ENCODE data around the gene KIF1A. TPM values are rescaled to one million over a fixed set of nuclear protein-coding genes. Genes with fewer than 3 reads are reported as not detected.
A peak's percentile ranks its signal among the peaks of the same experiment; 100 is the strongest.

Gene KIF1A
- total and polyA plus RNA-seq, 2 experiments from 2014 or later: 16.1 to 16.5 TPM

DNA sequence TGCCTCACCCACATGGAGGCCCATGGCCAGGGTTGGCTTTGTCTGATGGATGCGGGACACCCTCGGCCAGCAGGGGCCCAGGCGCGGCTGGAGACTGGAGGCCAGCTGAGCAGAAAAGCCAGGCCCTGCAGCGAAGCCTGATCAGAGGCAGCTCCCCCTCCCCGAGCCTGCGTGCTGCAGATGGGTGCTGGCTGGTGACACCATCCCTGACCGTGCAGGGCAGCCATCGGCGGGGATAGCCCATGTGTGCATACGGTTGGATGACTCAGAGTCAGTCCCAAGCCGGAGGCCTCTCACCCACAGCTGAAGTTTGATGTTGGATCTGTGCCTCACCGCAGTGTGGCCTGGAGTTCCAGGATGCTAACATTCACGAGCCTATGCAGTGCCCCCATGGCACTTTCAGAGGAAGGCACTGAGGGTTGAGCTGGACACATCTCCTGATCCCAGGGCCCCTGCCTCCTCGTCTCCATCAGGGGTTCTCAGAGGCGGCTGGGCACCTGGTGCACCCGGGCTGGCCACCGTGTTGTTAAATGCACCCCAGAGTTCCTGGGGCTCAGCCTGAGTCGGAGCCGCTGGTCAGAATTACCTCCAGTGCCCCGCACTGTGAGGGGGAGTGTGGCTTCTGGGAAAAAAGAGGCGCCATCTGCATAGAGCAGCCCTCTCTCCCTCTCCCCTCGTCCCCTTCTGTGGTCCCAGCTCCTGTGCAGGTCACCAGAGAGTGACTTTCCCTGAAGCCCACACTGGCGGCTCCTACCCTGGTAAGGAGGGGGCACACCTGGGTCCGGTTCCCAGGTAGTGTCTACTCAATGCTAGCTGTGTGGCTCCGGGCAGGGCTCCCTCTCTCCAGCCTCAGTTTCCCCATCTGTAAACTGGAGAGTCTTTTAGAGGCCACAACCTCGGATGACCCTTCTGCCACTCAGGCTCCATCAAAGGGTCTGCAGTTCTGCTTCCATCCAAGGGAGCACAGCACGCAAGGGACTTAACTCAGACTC, 19.4 kb upstream of the KIF1A start:
- Histone ChIP-seq H2AFZ (no peak overlapping the region), H4K20me1 (ENCODE audit: insufficient read depth, poor library complexity, severe bottlenecking) (no peaks in the 10 kb centered on the region), H3K4me2 (no peak overlapping the region), H3K27me3 (peaks cover 15% of the 10 kb centered on the region), H3K79me2 (no peaks in the 10 kb centered on the region), H3K9me2 (replicated peaks; ENCODE audit: insufficient read depth) (no peaks in the 10 kb centered on the region), H3K36me3 (replicated peaks; ENCODE audit: insufficient read depth, low read depth) (no peaks in the 10 kb centered on the region), H3K27ac (no peak overlapping the region), H3K4me1 (ENCODE audit: insufficient read depth) (no peaks in the 10 kb centered on the region), H3K4me3 (no peak overlapping the region), H3K9me3 (ENCODE audit: low read depth) (no peaks in the 10 kb centered on the region)
- WGBS (ENCODE audit: low lambda C conversion rate, missing lambda C conversion rate): 88% methylated on average over 28 of the region's 28 CpGs
- DNase-seq (ENCODE audit: low spot score): no peak
- TF ChIP-seq, protein P1, sequence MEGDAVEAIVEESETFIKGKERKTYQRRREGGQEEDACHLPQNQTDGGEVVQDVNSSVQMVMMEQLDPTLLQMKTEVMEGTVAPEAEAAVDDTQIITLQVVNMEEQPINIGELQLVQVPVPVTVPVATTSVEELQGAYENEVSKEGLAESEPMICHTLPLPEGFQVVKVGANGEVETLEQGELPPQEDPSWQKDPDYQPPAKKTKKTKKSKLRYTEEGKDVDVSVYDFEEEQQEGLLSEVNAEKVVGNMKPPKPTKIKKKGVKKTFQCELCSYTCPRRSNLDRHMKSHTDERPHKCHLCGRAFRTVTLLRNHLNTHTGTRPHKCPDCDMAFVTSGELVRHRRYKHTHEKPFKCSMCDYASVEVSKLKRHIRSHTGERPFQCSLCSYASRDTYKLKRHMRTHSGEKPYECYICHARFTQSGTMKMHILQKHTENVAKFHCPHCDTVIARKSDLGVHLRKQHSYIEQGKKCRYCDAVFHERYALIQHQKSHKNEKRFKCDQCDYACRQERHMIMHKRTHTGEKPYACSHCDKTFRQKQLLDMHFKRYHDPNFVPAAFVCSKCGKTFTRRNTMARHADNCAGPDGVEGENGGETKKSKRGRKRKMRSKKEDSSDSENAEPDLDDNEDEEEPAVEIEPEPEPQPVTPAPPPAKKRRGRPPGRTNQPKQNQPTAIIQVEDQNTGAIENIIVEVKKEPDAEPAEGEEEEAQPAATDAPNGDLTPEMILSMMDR (IDR thresholded peaks at IDR 0.05; ENCODE audit: poor library complexity): no peak
- no peak for TF ChIP-seq EZH2phosphoT487 (IDR thresholded peaks at IDR 0.05; ENCODE audit: low read depth, severe bottlenecking, unreplicated experiment)
- TF ChIP-seq EZH2 (IDR thresholded peaks at IDR 0.05; ENCODE audit: borderline replicate concordance): no peak

DNA sequence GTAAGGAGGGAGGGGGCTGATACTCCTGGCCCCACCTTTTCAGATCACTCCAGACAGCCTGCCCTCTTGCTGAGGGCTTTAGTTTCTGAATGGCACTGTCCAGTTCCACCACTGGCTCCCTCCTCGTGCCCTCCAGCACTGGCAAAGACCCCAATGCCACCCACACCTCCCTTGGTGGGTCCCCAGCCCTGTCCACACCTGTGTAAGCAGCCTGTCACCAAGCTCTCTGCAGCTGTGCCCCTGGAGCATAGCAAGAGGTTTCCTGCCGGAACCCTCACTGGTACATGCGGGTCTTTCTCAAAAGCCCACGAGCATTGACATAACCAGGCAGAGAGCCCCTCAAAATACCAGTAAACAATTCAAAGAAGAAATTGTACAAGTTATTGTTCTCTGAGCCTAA, 17.6 kb upstream of the KIF1A start:
- H3K36me3 ChIP-seq (replicated peaks; ENCODE audit: insufficient read depth, low read depth): no peaks in the 10 kb centered on the region
- H3K27me3 ChIP-seq: peaks cover 8% of the 10 kb centered on the region
- TF ChIP-seq EZH2phosphoT487 (IDR thresholded peaks at IDR 0.05; ENCODE audit: low read depth, severe bottlenecking, unreplicated experiment) (no peak), EZH2 (IDR thresholded peaks at IDR 0.05; ENCODE audit: borderline replicate concordance) (no peak)
- TF ChIP-seq, protein P1 (IDR thresholded peaks at IDR 0.05; ENCODE audit: poor library complexity): no peak
- H3K4me3 ChIP-seq: no peak overlapping the region
- no peaks in the 10 kb centered on the region for H3K79me2 ChIP-seq
- H3K4me1 ChIP-seq (ENCODE audit: insufficient read depth): no peaks in the 10 kb centered on the region
- H3K4me2 ChIP-seq: no peak overlapping the region
- no peak for DNase-seq (ENCODE audit: low spot score)
- no peaks in the 10 kb centered on the region for H3K9me3 ChIP-seq (ENCODE audit: low read depth)
- no peak overlapping the region for H2AFZ ChIP-seq
- H4K20me1 ChIP-seq (ENCODE audit: insufficient read depth, poor library complexity, severe bottlenecking): no peaks in the 10 kb centered on the region
- 79% methylated on average over 4 of the region's 4 CpGs for WGBS (ENCODE audit: low lambda C conversion rate, missing lambda C conversion rate)
- no peak overlapping the region for H3K27ac ChIP-seq
- H3K9me2 ChIP-seq (replicated peaks; ENCODE audit: insufficient read depth): no peaks in the 10 kb centered on the region

DNA sequence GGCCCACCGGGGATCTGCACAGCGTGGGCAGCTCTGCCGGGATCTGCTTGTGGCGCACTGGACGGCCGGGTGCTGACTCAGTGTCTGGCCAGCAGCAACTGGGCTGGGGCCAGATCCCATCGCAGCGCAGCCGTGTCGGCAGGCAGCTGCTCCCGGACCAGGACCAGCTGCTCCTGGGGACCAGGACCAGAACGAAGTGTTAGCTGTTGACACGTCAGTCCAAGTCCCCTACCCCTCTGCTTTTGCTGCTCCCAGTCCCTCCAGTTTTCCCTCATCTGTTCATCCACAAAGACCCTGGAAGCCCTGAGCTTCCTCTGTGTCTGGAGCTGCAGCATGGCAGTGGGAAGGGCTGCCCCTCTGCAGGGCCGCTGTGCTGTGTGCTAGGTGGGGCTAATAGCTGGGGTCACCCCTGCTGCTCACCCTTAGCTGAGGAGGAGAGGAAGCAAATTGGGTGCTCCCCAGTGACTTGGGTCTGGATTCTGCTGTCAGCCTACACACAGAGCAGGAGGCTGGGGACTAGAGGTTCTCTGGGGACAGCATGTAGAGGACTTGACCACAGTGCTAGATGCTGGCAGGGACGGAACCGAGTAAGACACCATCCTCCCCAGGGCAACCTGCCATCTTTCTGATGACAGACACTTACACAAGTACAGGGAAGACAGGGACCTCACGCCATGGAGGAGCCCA, 16.9 kb upstream of the KIF1A start:
- no peaks in the 10 kb centered on the region for H4K20me1 ChIP-seq (ENCODE audit: insufficient read depth, poor library complexity, severe bottlenecking)
- no peaks in the 10 kb centered on the region for H3K4me1 ChIP-seq (ENCODE audit: insufficient read depth)
- H2AFZ ChIP-seq: no peak overlapping the region
- no peaks in the 10 kb centered on the region for H3K9me3 ChIP-seq (ENCODE audit: low read depth)
- H3K79me2 ChIP-seq: no peaks in the 10 kb centered on the region
- DNase-seq (ENCODE audit: low spot score): peak; percentile 48
- no peak for TF ChIP-seq EZH2 (IDR thresholded peaks at IDR 0.05; ENCODE audit: borderline replicate concordance)
- TF ChIP-seq, protein P1 (IDR thresholded peaks at IDR 0.05; ENCODE audit: poor library complexity): no peak
- TF ChIP-seq EZH2phosphoT487 (IDR thresholded peaks at IDR 0.05; ENCODE audit: low read depth, severe bottlenecking, unreplicated experiment): no peak
- no peaks in the 10 kb centered on the region for H3K36me3 ChIP-seq (replicated peaks; ENCODE audit: insufficient read depth, low read depth)
- 77% methylated on average over 11 of the region's 17 CpGs for WGBS (ENCODE audit: low lambda C conversion rate, missing lambda C conversion rate)
- no peak overlapping the region for H3K4me2 ChIP-seq
- no peak overlapping the region for H3K27ac ChIP-seq
- H3K27me3 ChIP-seq: peaks cover 8% of the 10 kb centered on the region
- H3K4me3 ChIP-seq: no peak overlapping the region
- no peaks in the 10 kb centered on the region for H3K9me2 ChIP-seq (replicated peaks; ENCODE audit: insufficient read depth)

Measured in hepatocyte (in vitro differentiated cells).